ENCODE data around the gene HMG20B. TPM values are rescaled to one million over a fixed set of nuclear protein-coding genes. Genes with fewer than 3 reads are reported as not detected.

HMG20B gene
- total RNA-seq, 6 donors from 2014 or later: 79.5 to 183 (median 85.9) TPM

DNA sequence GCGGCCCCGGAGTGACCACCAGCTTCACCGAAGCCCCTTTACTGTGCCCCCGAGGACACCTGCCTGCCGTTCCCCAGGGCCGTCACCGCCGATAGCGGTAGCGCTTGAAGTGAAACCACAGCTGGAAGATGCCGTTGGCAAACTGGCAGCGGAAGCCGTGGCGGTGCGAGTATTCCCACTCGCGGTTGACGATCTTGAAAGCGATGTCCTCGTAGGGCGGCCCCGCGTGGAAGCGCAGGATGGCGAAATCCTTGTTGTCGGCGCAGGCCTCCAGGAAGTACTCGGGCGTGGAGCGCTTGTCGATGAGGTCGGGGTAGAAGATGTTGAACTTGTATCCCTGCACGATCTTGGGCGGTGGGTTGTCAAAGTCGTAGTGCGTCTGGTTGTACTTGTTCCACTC, 39.1 kb downstream of the HMG20B start:
- WGBS, 2 donors: 95 to 97% methylated on average over 16 to 36 of the region's 36 CpGs
- TF ChIP-seq POLR2A (IDR thresholded peaks at IDR 0.05) (no peak), POLR2AphosphoS5 (IDR thresholded peaks at IDR 0.05) (no peak), EP300 (IDR thresholded peaks at IDR 0.05) (no peak)
- TF ChIP-seq, protein P1, sequence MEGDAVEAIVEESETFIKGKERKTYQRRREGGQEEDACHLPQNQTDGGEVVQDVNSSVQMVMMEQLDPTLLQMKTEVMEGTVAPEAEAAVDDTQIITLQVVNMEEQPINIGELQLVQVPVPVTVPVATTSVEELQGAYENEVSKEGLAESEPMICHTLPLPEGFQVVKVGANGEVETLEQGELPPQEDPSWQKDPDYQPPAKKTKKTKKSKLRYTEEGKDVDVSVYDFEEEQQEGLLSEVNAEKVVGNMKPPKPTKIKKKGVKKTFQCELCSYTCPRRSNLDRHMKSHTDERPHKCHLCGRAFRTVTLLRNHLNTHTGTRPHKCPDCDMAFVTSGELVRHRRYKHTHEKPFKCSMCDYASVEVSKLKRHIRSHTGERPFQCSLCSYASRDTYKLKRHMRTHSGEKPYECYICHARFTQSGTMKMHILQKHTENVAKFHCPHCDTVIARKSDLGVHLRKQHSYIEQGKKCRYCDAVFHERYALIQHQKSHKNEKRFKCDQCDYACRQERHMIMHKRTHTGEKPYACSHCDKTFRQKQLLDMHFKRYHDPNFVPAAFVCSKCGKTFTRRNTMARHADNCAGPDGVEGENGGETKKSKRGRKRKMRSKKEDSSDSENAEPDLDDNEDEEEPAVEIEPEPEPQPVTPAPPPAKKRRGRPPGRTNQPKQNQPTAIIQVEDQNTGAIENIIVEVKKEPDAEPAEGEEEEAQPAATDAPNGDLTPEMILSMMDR (IDR thresholded peaks at IDR 0.05): no peak
- Histone ChIP-seq H3K27me3 (no peaks in the 10 kb centered on the region), H3K4me1 (peaks cover 23 to 47% (median 26%) of the 10 kb centered on the region in 4 donors), H3K27ac (no peak overlapping the region), H3K36me3 (peaks cover 6 to 45% (median 34%) of the 10 kb centered on the region in 4 donors), H3K9me3 (no peaks in the 10 kb centered on the region), H3K4me3 (no peak overlapping the region)
- peak in 1 of 2 donors; percentile 75 for DNase-seq
- no peak for ATAC-seq (ENCODE audit: low FRiP score in 2 of 2)

DNA sequence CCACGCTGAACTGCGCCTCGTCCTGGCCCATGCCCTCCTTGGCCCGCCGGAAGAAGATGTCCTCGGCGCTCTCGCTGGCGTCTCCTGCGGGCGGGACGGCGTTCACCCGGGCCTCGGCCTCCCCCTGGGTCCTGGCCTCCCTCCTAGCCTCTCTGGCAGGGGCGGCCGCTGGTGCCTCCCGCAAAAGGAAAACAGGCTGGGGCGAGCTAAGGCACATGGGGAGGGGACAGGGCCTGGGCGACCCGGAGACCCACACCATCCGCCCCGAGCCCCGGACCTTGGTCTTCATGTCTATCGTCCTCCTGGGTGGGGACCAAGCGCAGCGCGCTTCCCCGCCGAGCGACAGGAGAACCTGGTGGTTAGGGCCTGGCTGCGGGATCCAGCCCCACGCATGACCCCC, 39.6 kb downstream of the HMG20B start:
- ATAC-seq (ENCODE audit: low FRiP score in 2 of 2) (no peak), DNase-seq (peak in 1 of 2 donors; percentile 80)
- 96 to 99% methylated on average over 18 to 33 of the region's 33 CpGs for WGBS, 2 donors
- no peak for TF ChIP-seq EP300 (IDR thresholded peaks at IDR 0.05)
- TF ChIP-seq, protein P1 (IDR thresholded peaks at IDR 0.05): no peak
- no peak for TF ChIP-seq POLR2A (IDR thresholded peaks at IDR 0.05)
- no peak for TF ChIP-seq POLR2AphosphoS5 (IDR thresholded peaks at IDR 0.05)
- H3K4me1 ChIP-seq: peaks cover 19 to 45% (median 27%) of the 10 kb centered on the region in 4 donors
- H3K36me3 ChIP-seq: peaks cover 6 to 49% (median 34%) of the 10 kb centered on the region in 4 donors
- no peaks in the 10 kb centered on the region for H3K27me3 ChIP-seq
- no peaks in the 10 kb centered on the region for H3K9me3 ChIP-seq
- H3K4me3 ChIP-seq: no peak overlapping the region
- no peak overlapping the region for H3K27ac ChIP-seq

DNA sequence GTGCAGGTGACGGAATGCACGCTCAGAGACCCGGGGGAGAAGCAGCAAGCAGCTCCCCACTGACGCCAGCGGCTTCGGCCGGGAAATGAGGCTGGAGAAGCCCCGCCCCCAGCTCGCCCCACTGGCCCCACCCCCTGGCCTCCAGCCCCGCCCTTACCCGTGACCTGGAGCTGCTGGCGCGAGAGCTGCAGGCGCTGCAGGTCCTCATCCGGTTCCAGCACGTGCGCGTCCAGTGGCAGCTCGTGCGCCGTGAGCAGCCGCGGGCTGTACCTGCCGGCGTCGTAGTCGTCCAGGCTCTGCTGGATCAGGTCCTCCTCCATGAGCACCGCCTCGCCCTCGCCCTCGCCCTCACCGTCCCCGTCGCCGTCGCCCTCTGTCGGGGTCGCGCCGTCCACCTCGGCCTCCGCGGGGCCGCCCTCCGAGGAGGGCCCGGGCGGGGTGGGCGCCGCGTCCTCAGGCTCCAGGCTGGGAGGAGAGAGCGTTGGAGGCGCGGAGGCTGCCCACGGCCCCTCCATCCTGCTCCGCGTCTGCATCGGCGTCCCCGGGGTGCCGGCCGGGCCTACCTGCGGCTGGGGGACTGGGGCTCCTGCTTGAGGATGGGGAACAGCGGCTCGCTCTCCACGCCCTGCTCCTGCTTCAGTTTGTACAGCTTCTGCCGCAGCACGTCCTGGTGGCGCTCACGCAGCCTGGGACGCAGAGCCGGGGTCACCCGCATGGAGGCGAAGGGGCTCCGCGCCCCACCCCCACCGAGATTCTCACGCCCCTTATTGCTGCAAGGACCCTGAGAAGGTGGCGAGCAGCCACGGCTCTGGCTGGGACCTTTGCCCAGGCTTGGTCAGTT, 40.4 kb downstream of the HMG20B start:
- peak overlapping the region in 1 of 4 donors; percentile 10 for H3K27ac ChIP-seq
- H3K4me1 ChIP-seq: peaks cover 13 to 38% (median 23%) of the 10 kb centered on the region in 4 donors
- H3K4me3 ChIP-seq: no peak overlapping the region
- H3K27me3 ChIP-seq: no peaks in the 10 kb centered on the region
- WGBS, 2 donors: 89 to 93% methylated on average over 40 to 76 of the region's 79 CpGs
- H3K9me3 ChIP-seq: no peaks in the 10 kb centered on the region
- H3K36me3 ChIP-seq: peaks cover 6 to 51% (median 35%) of the 10 kb centered on the region in 4 donors
- TF ChIP-seq POLR2A (IDR thresholded peaks at IDR 0.05): no peak
- TF ChIP-seq POLR2AphosphoS5 (IDR thresholded peaks at IDR 0.05): no peak
- no peak for TF ChIP-seq EP300 (IDR thresholded peaks at IDR 0.05)
- TF ChIP-seq, protein P1 (IDR thresholded peaks at IDR 0.05): no peak
- ATAC-seq (ENCODE audit: low FRiP score in 2 of 2) (no peak), DNase-seq (peak in 1 of 2 donors; percentile 83)

DNA sequence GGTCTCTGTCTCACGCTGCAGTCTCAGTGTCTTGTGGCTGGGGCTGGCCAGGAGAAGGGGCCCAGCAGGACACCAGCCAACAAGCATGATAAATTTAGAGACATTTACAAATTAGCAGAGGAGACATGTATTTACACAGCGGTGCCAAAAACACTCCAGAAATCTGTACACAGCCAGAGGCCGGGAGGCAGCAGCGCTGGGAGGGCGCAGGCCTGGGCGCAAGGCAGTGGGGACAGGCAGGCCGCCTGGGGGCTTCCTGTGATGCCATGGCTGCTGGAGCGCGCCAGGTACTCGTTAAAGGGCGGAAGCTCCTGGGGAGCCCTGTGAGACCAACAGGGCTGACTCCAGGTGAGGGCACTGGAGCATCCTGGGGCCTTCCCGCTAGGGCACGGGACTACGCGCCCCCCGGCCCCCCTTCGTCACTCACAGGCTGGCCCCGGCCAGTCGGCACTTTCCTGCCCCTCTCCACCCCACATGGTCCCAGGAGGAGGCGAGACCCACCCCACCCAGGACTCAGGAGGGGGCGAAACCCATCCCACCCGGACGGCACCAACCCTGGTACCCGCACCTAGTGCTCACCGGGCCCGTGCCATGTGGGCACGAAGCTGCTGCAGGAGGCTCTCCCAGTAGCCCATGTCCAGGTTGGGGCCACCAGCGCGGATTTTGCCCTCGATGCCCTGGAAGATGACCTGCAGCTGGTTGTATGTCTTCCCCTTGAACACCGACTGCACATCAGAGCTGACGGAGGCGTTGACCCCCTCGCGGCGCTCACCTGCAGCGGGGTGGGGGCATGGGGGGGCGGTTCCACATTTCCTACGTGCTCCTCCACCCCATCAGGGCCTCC, 41.3 kb downstream of the HMG20B start:
- H3K4me1 ChIP-seq: peaks cover 11 to 40% (median 18%) of the 10 kb centered on the region in 4 donors
- no peak overlapping the region for H3K4me3 ChIP-seq
- ATAC-seq (ENCODE audit: low FRiP score in 2 of 2): no peak
- H3K36me3 ChIP-seq: peaks cover 6 to 55% (median 39%) of the 10 kb centered on the region in 4 donors
- TF ChIP-seq, protein P1 (IDR thresholded peaks at IDR 0.05): no peak
- TF ChIP-seq EP300 (IDR thresholded peaks at IDR 0.05): no peak
- no peak for TF ChIP-seq POLR2AphosphoS5 (IDR thresholded peaks at IDR 0.05)
- no peak for TF ChIP-seq POLR2A (IDR thresholded peaks at IDR 0.05)
- DNase-seq: peak in 1 of 2 donors; percentile 72
- 84 to 96% methylated on average over 12 to 31 of the region's 39 CpGs for WGBS, 2 donors
- no peaks in the 10 kb centered on the region for H3K9me3 ChIP-seq
- H3K27me3 ChIP-seq: no peaks in the 10 kb centered on the region
- peak overlapping the region in 2 of 4 donors; percentile 10 to 17 for H3K27ac ChIP-seq
